ENCODE data around the gene PTPN9.
"Not testable (repeated sequence)": the region's sequence is repeated elsewhere in the genome, so short reads cannot be mapped to it uniquely, and the experiment has no call there.

DNA sequence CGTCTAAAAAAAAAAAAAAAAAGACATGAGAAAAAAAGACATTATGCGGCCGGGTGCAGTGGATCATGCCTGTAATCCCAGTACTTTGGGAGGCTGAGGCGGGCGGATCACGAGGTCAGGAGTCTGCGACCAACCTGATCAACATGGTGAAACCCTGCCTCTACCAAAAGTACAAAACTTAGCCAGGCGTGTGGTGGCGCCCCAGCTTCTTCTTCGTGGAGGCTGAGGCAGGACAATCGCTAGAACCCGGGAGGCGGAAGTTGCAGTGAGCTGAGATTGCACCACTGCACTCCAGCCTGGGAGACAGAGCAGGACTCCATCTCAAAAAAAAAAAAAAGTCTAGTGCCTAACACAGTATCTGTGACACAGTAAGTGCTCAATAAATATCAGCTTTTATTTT is 130.9 kb downstream of the PTPN9 start:
- not testable (repeated sequence) for TF ChIP-seq POLR2A (IDR thresholded peaks at IDR 0.05)
- TF ChIP-seq, protein P1, sequence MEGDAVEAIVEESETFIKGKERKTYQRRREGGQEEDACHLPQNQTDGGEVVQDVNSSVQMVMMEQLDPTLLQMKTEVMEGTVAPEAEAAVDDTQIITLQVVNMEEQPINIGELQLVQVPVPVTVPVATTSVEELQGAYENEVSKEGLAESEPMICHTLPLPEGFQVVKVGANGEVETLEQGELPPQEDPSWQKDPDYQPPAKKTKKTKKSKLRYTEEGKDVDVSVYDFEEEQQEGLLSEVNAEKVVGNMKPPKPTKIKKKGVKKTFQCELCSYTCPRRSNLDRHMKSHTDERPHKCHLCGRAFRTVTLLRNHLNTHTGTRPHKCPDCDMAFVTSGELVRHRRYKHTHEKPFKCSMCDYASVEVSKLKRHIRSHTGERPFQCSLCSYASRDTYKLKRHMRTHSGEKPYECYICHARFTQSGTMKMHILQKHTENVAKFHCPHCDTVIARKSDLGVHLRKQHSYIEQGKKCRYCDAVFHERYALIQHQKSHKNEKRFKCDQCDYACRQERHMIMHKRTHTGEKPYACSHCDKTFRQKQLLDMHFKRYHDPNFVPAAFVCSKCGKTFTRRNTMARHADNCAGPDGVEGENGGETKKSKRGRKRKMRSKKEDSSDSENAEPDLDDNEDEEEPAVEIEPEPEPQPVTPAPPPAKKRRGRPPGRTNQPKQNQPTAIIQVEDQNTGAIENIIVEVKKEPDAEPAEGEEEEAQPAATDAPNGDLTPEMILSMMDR (IDR thresholded peaks at IDR 0.05 in 4 of 5, conservative IDR thresholded peaks at IDR 0.05 in 1 of 5): not testable (repeated sequence)

Measured in gastrocnemius medialis (tissue), 4 donors.